Choroid plexus epithelial cell (primary cell): ENCODE data around the gene SMIM41.

Experiments used
- DNase-seq: peaks from one replicate; pipeline ENCODE4 v3.0.0-alpha.2; 2010; ENCODE audit warnings: low read depth
- H3K4me3 ChIP-seq: 2 replicates; pipeline ENCODE4 v1.5.1; 2011; ENCODE audit warnings: low read depth, mild to moderate bottlenecking, control low read depth, low read length, moderate library complexity
- TF ChIP-seq, protein P1 (sequence below): conservative IDR thresholded peaks from 2 replicates; pipeline ENCODE4 v1.5.1; 2011; ENCODE audit warnings: low read depth, mild to moderate bottlenecking, control low read depth, inconsistent platforms, low read length, moderate library complexity

Gene SMIM41

DNA sequence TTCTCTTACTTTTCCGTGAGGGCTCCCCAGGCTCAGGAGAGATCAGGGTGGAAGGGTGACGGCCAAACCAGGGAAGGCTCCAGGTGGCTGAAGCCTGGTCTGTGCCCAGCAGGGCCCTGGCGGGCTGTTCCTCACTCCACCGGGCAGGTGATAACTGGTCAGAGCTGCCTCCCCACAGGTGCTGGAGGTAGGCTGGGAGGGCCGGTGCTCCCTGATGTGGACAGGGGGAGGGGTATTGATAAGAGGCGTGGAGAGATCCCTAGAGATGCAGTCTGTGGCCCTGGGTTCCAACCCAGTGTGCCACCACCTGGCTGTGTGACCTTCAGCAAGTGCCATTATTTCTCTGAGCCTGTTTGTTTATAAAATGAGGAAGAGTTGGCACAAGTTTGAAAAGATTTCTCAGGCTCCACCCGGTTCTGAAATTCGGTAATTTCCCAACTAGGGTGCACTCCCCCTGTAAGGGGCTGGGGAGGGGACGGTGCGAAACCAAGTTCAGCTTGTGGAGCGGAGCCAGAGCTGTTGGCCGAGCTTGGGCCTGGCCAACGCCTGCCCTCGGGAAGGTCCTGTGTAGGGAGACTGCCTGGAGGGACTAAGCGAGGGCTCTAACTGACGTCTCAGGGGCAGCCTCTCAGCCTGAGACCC, 29.3 kb upstream of the SMIM41 start:
- no peak for DNase-seq

GRCh38 chr12:52050758-52051541, 28.6 kb upstream of the SMIM41 start, which contains the start of gene NR4A1:
TSS of gene NR4A1 (plus strand) at chr12:52051442. CDS start at chr12:52054329, 2,887 bp downstream.
- peak; percentile 96 for DNase-seq
- H3K4me3 ChIP-seq: peak within 1 kb of the TSS; percentile 66
- TF ChIP-seq, protein P1, sequence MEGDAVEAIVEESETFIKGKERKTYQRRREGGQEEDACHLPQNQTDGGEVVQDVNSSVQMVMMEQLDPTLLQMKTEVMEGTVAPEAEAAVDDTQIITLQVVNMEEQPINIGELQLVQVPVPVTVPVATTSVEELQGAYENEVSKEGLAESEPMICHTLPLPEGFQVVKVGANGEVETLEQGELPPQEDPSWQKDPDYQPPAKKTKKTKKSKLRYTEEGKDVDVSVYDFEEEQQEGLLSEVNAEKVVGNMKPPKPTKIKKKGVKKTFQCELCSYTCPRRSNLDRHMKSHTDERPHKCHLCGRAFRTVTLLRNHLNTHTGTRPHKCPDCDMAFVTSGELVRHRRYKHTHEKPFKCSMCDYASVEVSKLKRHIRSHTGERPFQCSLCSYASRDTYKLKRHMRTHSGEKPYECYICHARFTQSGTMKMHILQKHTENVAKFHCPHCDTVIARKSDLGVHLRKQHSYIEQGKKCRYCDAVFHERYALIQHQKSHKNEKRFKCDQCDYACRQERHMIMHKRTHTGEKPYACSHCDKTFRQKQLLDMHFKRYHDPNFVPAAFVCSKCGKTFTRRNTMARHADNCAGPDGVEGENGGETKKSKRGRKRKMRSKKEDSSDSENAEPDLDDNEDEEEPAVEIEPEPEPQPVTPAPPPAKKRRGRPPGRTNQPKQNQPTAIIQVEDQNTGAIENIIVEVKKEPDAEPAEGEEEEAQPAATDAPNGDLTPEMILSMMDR: peak; percentile 28

More for the DNA sequence above, 29.3 kb upstream of the SMIM41 start:
- TF ChIP-seq, protein P1: no peak
- H3K4me3 ChIP-seq: peak overlapping the region; percentile 66

GRCh38 chr12:52052468-52053186, 26.9 kb upstream of the SMIM41 start:
- TF ChIP-seq, protein P1: no peak
- H3K4me3 ChIP-seq: peak overlapping the region; percentile 65
- DNase-seq: no peak

DNA sequence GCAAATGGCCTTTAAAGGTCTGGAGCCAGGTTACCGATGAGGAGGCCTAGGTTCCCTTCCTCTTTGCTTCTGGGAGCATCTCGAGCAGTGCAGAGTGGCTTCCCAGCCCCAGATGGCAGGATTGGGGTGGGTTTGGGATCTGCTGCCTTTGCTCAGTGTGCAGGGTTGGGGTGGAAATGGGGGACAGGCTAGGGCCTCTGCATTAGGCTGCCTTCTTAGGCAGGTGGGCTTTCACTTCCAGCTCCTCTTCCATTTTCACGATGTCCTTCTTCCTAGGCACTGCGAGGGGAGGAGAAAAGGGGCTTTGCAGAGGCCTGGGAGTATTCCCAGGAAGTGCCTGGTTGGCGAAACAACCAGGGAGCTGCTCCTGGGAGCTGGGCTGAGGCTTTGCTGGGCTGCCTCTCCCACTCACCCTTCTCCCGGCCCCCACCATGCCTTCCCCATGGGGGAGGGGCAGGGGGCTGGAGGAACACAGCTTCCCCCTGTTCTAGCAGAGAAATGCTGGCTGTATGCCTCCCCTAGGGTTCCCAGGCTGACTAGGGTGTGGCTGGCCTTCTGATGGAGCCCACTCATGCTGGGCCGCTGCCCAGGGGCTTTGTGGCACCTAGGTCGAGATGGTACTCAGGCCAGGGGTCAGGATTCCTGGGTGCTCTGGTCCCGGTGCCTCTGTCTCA, 25.8 kb upstream of the SMIM41 start:
- H3K4me3 ChIP-seq: no peak overlapping the region
- DNase-seq: no peak
- TF ChIP-seq, protein P1: no peak

GRCh38 chr12:52054231-52054832, 25.2 kb upstream of the SMIM41 start:
- no peak overlapping the region for H3K4me3 ChIP-seq
- DNase-seq: no peak
- TF ChIP-seq, protein P1: no peak
